HG03460 (cell line): ENCODE measurements around the gene CEACAM18.
"Not testable (repeated sequence)": the region's sequence is repeated elsewhere in the genome, so short reads cannot be mapped to it uniquely, and the experiment has no call there.

Experiments used
- ATAC-seq: cut with Tn5 transposase; IDR thresholded peaks from one replicate; pipeline ENCODE4 v1.9.1; 2021; ENCODE audit not compliant: unreplicated experiment

The CEACAM18 gene

DNA sequence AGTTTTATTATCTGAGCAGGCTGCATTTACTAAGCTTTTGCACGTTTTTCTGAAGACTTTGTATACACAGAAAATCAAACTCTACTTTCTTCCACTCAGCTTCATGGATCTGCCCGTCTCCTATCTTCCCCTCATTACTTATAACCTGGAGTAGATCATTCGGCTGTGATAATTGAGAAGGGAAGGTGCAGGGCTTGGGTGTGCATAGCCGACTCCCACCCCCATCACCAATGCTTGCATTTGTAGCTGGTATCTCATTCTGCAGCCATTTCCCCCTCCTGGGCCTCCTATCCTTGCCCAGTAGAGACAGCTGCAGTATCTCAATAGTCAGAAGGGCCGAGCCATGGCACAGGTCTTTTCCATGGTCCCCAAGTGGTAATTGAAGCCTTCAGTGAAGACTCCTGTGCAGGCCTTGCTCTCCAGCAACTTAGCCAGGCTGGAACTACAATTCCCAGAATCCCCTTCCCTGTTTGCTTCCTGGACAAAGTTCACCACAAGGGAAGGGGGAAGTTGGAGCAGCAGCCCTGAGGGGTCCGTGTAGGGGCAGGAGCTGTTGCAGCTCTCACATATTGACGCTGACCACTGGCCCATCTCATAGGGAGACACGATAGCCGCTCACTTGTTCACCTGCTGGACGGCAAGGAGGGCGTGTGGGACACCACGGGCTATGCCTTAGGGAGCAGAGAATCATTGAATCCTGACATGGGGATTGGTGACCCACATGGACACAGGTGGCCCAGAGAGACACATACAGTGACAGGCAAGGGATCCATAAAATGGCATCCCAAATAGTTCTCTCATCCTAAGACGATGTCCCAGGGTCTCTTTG lies 18.0 kb upstream of the CEACAM18 start:
- ATAC-seq, result no peak

- ATAC-seq, result no peak
Measured at GRCh38 chr19:51461723-51462161, 16.6 kb upstream of the CEACAM18 start.

- ATAC-seq, result no peak
Measured at GRCh38 chr19:51462276-51462675, 16.1 kb upstream of the CEACAM18 start.

DNA sequence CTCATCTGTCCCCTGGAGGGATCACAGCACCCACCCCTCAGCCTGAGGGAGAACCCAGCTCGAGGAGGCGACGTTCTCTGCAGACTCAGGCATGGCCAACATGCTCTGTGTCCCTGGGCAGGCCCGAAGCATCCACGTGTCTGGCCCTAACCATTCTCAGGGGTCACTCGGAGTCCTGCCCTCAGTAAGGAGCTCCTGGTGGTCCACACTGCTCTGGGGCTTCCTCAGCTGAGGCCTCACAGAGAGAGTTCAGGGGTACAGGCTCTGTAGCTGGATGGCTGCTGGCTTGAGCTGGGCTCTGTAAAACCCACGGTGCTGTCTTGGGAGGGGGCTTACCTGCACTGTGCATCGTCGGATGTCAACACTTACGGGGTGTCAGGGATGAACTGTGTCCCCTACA lies 15.7 kb upstream of the CEACAM18 start:
- no peak for ATAC-seq

- ATAC-seq, result not testable (repeated sequence)
Measured at GRCh38 chr19:51463976-51464581, 14.3 kb upstream of the CEACAM18 start.

- ATAC-seq, result no peak
Measured at GRCh38 chr19:51466723-51467122, 11.6 kb upstream of the CEACAM18 start.

DNA sequence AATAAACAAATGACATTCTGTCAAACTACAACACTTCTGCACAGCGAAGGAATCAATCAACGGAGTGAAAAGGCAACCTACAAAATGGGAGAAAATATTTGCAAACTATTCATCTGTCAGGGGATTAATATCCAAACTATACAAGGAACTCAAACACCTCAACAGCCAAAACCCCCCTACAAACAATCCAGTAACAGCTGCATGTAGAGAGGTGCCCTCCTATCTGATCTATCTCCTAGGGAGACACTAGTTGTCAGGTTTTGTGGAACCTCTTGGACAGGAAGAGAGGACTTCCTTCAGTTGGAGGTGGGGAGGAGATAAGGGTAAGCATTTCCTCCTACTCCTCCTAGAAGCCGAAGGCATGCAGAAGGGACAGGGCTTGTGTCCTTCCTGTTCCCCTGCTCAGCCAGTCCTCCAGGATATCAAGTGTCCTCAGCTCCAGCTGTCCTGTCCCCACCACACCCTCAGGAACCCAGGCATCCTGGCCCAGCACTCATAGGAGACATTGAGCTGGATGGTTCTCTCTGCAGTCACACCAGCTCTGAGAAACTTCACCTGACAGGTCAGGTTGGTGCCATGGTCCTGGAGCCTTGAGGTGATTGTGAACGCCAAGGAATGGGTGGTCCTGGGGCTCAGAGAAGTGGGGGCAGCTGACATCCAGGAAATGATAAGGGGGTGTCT lies 10.3 kb upstream of the CEACAM18 start:
- ATAC-seq, result no peak

DNA sequence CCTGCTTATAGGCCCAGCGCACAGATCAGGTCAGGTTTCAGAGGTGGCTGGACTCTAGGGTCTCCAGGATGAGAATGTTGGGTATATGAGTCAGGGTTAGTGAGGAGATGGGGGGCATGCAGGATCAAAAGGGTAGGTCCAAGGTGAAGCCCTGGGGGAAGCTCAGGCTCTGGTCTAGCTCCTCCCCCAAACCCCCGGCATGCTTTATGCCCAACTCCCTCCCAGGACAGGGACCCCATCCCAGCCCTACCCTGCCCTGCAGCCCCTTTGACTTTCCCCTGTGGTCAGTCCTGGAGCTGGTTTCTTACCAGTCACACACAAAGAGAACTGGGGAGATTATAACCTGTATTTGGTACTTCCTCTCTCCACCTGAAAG lies 9.8 kb upstream of the CEACAM18 start:
- ATAC-seq, result no peak

DNA sequence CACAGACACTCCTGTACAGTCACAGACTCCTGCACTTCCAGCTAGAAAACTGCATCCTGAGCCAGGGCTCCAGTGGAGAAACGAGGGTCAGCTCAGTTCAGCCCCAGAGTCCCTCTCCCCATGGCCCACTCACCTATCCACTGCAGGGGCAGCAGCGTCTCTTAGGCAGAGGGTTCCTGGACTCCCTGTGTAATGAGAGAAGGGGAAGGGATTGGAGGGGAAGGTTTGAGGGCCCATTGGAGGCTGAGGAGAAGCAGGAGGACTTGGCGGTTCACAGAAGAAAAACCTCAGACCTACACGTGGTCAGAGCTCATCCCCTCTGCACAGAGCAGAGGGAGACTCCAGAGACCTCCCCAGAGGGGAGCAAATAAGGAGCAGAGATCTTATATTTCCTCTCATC lies 9.2 kb upstream of the CEACAM18 start:
- ATAC-seq, result no peak

- no peak for ATAC-seq
Measured at GRCh38 chr19:51469629-51470028, 8.7 kb upstream of the CEACAM18 start.

GRCh38 chr19:51470966-51471365 lies 7.4 kb upstream of the CEACAM18 start:
- no peak for ATAC-seq

- no peak for ATAC-seq
Measured at GRCh38 chr19:51471527-51471926, 6.8 kb upstream of the CEACAM18 start.

GRCh38 chr19:51472607-51473006 lies 5.7 kb upstream of the CEACAM18 start:
- no peak for ATAC-seq

DNA sequence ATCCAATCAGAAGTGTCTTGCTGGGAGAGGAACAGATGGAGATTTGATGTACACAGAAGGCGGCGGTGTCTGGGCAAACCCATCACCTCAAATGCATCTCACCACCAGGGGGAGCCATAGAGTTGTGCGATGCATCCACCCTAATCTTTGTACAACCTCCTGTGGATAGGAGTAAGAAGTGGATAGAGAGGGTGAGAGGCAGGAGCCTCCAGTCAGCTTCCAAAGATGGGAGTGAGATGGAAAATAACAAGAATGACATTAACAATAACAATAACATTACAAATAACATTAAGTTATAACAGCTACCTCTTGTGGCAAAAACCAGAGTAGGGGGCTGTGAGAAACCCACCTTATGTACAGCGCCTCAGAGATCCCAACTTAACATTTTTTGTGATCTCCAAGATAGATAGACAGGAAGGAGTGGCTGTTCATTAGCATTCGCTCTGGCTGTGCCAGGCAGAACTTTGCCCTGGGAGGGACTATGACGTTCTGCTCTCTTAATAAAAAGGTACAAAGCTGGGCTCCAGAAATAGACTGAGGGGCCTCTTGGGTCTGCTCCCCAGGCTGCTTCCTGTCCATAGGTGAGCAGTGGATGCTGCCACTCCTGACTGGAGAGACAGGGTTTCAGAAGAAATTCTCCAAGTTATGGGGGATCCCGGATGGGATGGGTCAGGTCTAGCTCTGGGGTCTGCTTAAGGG lies 5.2 kb upstream of the CEACAM18 start:
- no peak for ATAC-seq

DNA sequence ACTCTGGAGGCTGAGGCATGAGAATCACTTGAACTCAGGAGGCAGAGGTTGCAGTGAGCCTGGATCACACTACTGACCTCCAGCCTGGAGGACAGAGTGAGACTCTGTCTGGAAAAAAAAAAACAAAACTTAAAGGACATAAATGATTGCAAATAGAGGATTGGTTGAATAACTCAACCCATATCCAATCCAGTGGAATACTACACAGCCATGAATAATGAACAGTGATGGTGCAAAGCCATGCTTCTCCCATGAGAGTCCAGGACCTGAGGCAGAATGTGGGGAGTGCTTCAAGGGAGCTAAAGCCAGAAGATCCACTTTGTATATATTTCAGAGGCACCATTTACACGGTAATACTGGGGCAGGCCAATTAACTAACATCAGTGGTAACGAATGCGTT lies 2.2 kb upstream of the CEACAM18 start:
- ATAC-seq, result no peak

DNA sequence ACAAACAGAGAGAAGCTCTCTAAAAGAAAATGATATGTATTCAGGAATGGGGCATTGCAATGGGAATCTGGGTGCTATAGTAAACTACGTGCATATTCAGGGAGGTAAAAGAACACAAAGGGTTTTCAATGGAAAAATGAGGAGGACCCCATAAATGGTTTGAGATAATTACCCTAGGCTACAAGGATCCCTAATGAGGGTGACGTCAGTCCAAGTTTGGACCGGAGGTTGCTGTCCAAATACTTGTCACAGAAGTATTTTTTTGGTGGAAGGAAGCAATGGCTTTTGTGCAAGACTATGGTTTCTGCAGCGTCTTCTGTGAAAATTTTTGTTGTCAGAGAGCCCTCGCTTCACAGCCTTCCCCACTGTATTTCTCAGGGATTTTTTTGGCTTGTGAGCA lies 995 bp upstream of the CEACAM18 start:
- ATAC-seq, result no peak

GRCh38 chr19:51479531-51480331 lies 1.4 kb downstream of the CEACAM18 start:
- ATAC-seq, result no peak

GRCh38 chr19:51480590-51480989 lies 2.3 kb downstream of the CEACAM18 start:
- no peak for ATAC-seq

DNA sequence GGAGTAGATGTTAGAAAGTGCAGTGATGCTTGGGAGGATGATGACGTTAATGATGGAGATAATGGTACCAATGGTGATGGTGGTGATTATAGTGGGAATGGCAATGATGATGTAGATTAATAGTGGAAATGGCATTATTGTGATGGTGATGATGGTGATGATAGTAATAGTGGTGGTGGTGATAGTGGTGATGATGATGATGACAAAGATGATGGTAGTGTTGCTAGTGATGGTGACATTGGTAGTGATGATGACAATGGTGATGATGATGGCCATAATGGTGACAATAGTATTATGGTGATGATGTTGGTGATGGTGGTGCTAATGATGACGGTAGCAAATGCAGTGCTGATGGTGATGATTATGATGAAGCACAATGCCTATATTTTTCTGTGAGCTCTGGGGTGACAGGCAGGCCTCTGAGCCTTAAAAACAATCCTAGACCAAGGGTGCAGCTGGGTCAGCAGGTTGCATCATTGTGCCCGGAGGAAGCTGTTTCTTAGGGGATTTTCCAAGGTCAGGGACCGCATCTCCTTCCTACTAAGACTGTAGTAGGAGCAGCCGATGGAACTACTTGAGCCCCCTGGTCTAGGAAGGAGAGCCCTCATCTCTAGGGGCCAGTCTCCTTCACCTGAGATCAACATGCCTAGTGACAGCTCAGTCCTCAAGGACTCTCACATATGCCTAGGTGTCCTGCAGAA lies 7.8 kb downstream of the CEACAM18 start:
- ATAC-seq, result no peak

DNA sequence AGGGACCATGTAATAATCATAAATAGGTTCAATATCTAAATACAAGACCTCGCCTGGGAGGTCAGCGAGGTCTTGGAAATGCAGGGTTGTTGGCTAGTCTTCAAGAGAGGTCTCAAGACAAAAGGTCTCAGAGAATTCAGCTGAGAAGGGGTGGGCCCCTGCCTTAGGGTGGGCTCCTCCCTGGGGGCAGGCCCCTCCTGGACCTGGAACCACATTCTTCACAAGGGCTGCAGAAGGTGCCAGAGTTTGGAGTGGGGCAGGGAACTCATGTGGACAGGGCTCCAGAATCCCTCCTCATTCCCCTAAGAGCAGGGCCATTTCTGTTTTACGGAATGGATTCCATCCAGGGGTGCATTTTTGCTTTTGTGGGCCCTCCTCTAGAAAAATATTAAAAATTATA lies 10.2 kb downstream of the CEACAM18 start:
- no peak for ATAC-seq
